Astrocyte of the cerebellum (primary cell): ENCODE measurements around the gene CHPF.

Experiments
- DNase-seq: peaks from one replicate; pipeline ENCODE4 v3.0.0-alpha.2; 2011; ENCODE audit warnings: low read depth
- H3K4me3 ChIP-seq: 2 replicates; pipeline ENCODE4 v1.5.1; 2011; ENCODE audit warnings: mild to moderate bottlenecking, low read depth, low read length, moderate library complexity
- CTCF ChIP-seq: IDR thresholded peaks from 2 replicates; pipeline ENCODE4 v1.5.1; 2012; ENCODE audit warnings: low read length, low read depth, moderate library complexity, mild to moderate bottlenecking; ENCODE audit errors: missing control alignments
- in situ Hi-C: cut with HindIII; loops from 2 replicates; pipeline ENCODE4 v1.10.0; 2017; ENCODE audit warnings: low sequenced_read_pairs

The CHPF gene

GRCh38 chr2:219521066-219521880 is 22.3 kb downstream of the CHPF start:
- no peak overlapping the region for H3K4me3 ChIP-seq
- peak; percentile 86 for TF ChIP-seq CTCF
- in situ Hi-C loops = no loop called here

GRCh38 chr2:219520079-219520478 is 23.5 kb downstream of the CHPF start:
- in situ Hi-C loops = no loop called here
- H3K4me3 ChIP-seq = no peak overlapping the region
- TF ChIP-seq CTCF = no peak
- DNase-seq = no peak

More at GRCh38 chr2:219521066-219521880, 22.3 kb downstream of the CHPF start:
- no peak for DNase-seq

- in situ Hi-C loops = no loop called here
- no peak overlapping the region for H3K4me3 ChIP-seq
- no peak for TF ChIP-seq CTCF
- no peak for DNase-seq
Observed at GRCh38 chr2:219519526-219519916, 24.1 kb downstream of the CHPF start.

GRCh38 chr2:219517954-219518778 is 25.4 kb downstream of the CHPF start:
- no peak for DNase-seq
- in situ Hi-C loops = no loop called here

GRCh38 chr2:219516888-219517287 is 26.7 kb downstream of the CHPF start:
- DNase-seq = no peak
- in situ Hi-C loops = no loop called here
- TF ChIP-seq CTCF = no peak
- no peak overlapping the region for H3K4me3 ChIP-seq

More at GRCh38 chr2:219517954-219518778, 25.4 kb downstream of the CHPF start:
- TF ChIP-seq CTCF = no peak
- no peak overlapping the region for H3K4me3 ChIP-seq

GRCh38 chr2:219515874-219516629 is 27.6 kb downstream of the CHPF start:
- no peak for TF ChIP-seq CTCF
- no peak for DNase-seq
- in situ Hi-C loops = no loop called here
- H3K4me3 ChIP-seq = no peak overlapping the region
